ENCODE measurements around the gene ZNF784.
A peak's percentile ranks its signal among the peaks of the same experiment; 100 is the strongest.

The ZNF784 gene

GRCh38 chr19:55620410-55621204 lies 3.8 kb downstream of the ZNF784 start:
- no peak for DNase-seq (ENCODE audit: low read depth in 3 of 3)

GRCh38 chr19:55619286-55619685 lies 5.1 kb downstream of the ZNF784 start:
- DNase-seq (ENCODE audit: low read depth in 3 of 3), result no peak

- no peak for DNase-seq (ENCODE audit: low read depth in 3 of 3)
These were observed 5.9 kb downstream of the ZNF784 start for GRCh38 chr19:55618426-55618825.

GRCh38 chr19:55617426-55617825 lies 6.9 kb downstream of the ZNF784 start:
- no peak for DNase-seq (ENCODE audit: low read depth in 3 of 3)

GRCh38 chr19:55616395-55616875 lies 7.9 kb downstream of the ZNF784 start:
- DNase-seq (ENCODE audit: low read depth in 3 of 3), result no peak

- no peak for DNase-seq (ENCODE audit: low read depth in 3 of 3)
These were observed 8.6 kb downstream of the ZNF784 start for GRCh38 chr19:55615543-55616394.

- no peak for DNase-seq (ENCODE audit: low read depth in 3 of 3)
These were observed 9.4 kb downstream of the ZNF784 start for GRCh38 chr19:55614711-55615542.

- DNase-seq (ENCODE audit: low read depth in 3 of 3), result no peak
These were observed 10.2 kb downstream of the ZNF784 start for GRCh38 chr19:55613930-55614710.

- DNase-seq (ENCODE audit: low read depth in 3 of 3), result no peak
These were observed 11.0 kb downstream of the ZNF784 start for GRCh38 chr19:55613396-55613795.

GRCh38 chr19:55611983-55612645 lies 12.3 kb downstream of the ZNF784 start:
- no peak for DNase-seq (ENCODE audit: low read depth in 3 of 3)

- no peak for DNase-seq (ENCODE audit: low read depth in 3 of 3)
These were observed 12.9 kb downstream of the ZNF784 start for GRCh38 chr19:55611300-55611982.

- DNase-seq (ENCODE audit: low read depth in 3 of 3), result no peak
These were observed 15.0 kb downstream of the ZNF784 start for GRCh38 chr19:55609326-55609725.

GRCh38 chr19:55606817-55607216 lies 17.5 kb downstream of the ZNF784 start:
- no peak for DNase-seq (ENCODE audit: low read depth in 3 of 3)

- DNase-seq (ENCODE audit: low read depth in 3 of 3), result no peak
These were observed 17.9 kb downstream of the ZNF784 start for GRCh38 chr19:55606471-55606787.

- DNase-seq (ENCODE audit: low read depth in 3 of 3), result peak; percentile 50 to 70 (median 54)
These were observed 18.5 kb downstream of the ZNF784 start, which contains the start of gene ZNF865 for GRCh38 chr19:55605637-55606470. Gene ZNF865 (plus strand): TSS chr19:55605647. CDS start chr19:55613619, 7,972 bp downstream.

- peak; percentile 98 to 99 (median 99) for DNase-seq (ENCODE audit: low read depth in 3 of 3)
These were observed 19.1 kb downstream of the ZNF784 start for GRCh38 chr19:55605207-55605636.

GRCh38 chr19:55603581-55604292 lies 20.6 kb downstream of the ZNF784 start:
- DNase-seq (ENCODE audit: low read depth in 3 of 3), result no peak

GRCh38 chr19:55603115-55603514 lies 21.3 kb downstream of the ZNF784 start:
- DNase-seq (ENCODE audit: low read depth in 3 of 3), result no peak

Measured in stimulated activated CD4-positive, alpha-beta T cell treated with anti-CD3 and anti-CD28 coated beads, TNF-alpha, amount 100 ng/mL, for 48 hours (primary cell).